HuH-7.5 (cell line): ENCODE measurements around the gene PARD3B.

Experiments
- DNase-seq: peaks from one replicate; pipeline ENCODE4 v3.0.0; 2011; ENCODE audit warnings: low spot score

PARD3B gene

GRCh38 chr2:204950695-204951346 is 405.5 kb downstream of the PARD3B start:
- no peak for DNase-seq

DNA sequence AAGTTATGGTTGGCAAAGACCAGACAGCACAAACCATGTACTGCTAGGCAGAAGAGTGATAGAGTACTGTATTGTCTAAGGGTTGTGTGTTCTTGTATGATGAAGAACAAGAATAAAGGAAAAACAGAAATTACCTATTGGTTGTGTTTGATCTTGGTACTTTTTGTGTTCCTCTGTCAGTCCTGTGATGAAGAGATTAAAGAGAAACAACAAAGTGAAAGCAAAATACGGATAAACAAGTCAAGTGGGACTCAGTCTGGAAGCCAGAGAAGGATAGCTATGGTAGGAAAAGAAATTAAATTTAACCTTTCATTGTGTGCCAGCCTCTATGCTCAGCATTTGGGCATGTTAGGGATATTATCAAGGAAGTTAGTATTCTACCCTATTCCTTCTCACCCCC is 413.1 kb downstream of the PARD3B start:
- no peak for DNase-seq

DNA sequence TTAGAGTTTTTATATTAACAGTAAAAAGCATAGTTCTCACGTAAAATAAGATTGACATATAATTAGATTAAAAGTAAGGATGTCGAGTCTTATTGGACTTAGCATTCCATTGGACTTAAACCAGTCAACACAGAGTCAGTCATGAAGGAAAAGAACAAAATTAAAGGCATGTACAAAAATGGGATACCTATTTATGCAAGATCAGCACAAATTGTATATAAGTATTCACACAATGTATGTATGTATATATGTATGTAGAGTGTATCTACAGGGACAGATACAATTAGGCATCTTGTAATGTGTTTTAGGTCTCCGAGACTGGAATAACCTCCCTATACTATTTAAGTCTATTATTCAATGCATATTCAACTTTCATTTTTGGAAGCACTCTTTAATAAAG is 419.1 kb downstream of the PARD3B start:
- DNase-seq, result no peak

- DNase-seq, result no peak
Measured at GRCh38 chr2:204966245-204966644, 421.0 kb downstream of the PARD3B start.

- DNase-seq, result no peak
Measured at GRCh38 chr2:204967199-204967960, 422.1 kb downstream of the PARD3B start.

DNA sequence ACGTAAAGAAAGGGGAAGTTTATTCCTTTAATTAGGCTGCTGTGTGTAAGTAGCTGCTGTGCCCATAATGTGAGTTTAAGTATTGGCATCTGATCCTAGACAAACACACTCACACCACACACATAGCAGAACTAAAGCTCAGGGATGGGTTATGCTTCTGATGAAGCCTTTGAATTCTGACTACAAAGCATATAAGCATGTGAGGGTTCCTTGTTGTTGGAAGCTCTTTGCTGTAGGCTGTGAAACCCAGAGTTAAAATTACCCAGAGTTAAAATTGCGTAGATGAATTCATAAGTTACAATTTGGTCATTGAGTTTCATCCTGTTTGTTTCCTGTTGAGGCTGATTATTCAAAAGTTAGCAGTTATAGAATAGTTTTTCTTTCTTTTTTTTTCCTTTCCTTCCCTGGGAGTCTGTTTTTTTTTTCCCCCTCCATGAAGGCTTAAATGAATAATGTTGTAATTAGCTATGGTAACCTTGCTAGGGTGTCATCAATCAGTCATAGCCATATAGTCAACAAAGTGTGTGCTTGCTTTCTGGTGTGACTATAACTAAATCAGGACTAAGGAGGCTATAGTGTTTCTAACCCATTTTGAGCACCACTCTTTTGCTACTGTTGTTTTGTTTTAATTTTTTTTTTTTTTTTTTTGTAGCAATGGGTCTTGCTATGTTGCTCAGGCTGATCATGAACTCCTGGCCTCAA is 426.1 kb downstream of the PARD3B start:
- DNase-seq, result no peak

DNA sequence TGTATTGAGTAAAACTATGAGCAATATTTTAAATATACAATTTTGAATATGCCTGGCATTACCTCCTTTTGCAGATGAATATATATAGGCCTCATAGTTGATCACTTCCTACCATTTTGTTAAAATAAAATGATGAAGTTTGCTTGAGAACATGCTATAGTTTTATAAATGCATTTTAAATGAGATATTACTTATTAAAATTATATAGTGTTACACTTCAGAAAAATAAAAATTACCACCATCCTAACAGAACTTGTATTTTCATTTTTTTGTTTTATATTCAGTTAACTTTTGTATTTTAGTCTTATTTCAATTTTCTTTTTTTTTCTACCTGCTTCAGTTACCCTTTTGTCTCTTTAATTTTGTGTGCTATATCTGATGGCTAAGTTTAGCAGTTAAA is 426.9 kb downstream of the PARD3B start:
- DNase-seq, result no peak

DNA sequence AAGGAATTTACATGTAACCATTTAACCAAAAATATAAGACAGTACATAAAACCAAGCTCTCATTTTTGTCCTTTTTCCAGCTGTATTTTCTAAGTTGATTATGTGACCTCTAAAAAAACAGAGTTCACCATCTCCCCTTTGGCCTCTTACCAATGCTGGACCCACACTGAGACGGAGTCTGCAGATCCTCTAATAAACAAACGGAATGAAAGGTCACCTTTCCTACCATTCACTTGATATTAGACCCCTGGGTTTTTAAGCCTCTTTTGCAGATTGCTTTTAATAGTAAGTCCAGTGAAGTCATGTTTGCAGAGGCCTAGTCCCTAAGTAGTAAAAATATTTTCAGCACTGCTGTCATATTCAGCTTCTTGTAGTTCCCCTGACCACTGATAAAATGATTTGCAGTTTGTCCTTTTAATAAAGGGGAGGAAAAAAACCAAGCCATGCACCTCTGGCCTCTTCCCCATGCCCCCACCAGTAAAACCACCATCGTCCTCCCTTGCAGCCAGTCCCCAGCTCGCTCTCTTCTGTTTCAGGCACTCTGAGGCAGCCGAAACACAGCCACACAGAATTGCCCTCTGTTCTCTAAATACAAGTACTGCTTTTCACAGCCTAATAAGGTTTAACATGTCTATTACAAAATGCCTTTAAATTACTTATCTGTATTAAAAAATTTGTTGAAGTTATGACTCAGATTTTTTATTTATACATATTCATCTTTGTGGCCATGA is 427.5 kb downstream of the PARD3B start:
- no peak for DNase-seq

- DNase-seq, result no peak
Measured at GRCh38 chr2:204973616-204974015, 428.3 kb downstream of the PARD3B start.

DNA sequence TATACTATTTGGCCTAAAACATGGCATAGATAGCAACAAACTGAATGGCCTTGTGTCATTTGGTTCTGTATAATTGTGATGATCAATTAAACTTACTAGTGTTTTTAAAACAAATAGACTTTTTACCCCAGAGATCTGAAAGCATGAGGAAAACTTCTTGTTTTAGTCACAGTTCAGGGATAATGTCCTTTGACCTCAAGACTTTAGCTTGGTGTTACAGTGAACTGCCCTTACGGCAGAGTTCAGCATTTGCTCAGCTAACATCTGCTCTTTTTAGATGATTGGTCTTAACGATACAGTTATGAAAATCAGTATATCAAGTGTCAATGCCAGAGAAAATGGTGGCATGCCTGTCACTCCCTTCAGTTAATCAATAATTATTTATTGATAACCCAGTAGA is 429.2 kb downstream of the PARD3B start:
- DNase-seq, result peak; percentile 9

GRCh38 chr2:204977914-204978313 is 432.6 kb downstream of the PARD3B start:
- no peak for DNase-seq

DNA sequence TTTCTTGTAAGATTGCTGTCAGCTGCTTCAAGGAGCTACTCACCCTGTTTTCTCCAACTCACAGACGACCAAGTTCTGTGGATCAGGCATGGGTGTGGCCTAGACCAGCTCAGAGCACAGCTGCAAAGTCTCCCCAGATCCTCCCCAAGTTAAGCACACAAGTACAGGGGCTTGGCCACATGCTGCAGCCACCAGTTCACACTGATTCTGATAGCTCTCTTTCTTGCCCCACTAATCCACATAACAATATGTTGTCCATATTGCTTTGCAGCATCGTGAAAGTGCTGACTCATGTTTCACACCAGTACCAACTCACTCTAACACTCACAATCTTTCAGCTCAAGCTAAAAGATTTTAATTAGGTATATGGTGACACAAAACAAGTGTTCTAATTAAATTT is 437.0 kb downstream of the PARD3B start:
- no peak for DNase-seq

- no peak for DNase-seq
Measured at GRCh38 chr2:204984518-204984917, 439.2 kb downstream of the PARD3B start.

- no peak for DNase-seq
Measured at GRCh38 chr2:204986641-204987040, 441.4 kb downstream of the PARD3B start.

- DNase-seq, result no peak
Measured at GRCh38 chr2:204988836-204989235, 443.6 kb downstream of the PARD3B start.

DNA sequence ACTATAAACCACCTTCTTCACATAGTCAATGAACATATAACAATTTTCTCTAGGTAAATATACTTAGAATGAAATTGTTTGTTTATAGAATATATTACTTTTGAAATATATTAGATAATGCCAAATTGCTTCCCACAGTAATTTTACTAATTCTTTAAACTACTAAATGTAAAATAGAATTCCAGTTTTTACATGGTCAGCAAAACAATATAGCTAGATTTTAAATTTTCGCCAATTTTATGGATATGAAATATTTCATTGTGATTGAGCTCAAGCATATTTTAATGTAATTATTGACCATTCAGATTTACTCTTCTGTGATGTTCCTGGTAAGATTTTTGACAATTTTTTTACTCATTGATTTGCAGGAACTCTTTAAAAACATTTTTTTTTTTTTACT is 444.6 kb downstream of the PARD3B start:
- no peak for DNase-seq

DNA sequence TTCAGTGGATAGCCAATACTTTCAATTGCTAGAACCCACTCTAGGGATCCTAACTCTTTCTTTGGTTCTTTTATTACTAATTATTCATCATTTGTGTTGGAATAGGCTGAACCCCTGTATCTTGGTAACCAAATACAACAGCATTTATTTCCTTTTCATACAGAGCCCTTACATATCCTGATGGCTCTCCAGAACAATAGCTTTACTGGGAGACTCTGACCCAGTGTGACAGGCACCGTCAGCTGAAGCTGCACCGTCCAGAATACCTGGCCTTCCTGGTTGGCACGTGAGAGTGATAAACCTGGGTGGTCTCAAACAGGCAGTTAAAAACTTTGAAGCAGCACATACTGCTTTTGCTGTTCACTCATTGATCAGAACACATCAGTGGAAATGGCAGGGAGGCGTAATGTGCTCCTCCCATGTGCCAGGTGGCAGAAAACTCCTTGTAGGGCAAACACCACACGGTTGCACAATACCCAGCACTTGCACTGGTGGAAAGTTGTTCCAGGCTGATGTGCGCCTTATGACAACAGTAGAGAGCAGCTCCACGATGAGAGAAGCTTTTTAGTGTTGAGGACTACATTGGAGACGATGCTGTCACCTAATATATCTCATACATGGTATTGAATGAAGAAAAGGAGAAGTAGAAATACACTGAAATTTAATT is 456.2 kb downstream of the PARD3B start:
- DNase-seq, result no peak

- no peak for DNase-seq
Measured at GRCh38 chr2:205002390-205002789, 457.1 kb downstream of the PARD3B start.

DNA sequence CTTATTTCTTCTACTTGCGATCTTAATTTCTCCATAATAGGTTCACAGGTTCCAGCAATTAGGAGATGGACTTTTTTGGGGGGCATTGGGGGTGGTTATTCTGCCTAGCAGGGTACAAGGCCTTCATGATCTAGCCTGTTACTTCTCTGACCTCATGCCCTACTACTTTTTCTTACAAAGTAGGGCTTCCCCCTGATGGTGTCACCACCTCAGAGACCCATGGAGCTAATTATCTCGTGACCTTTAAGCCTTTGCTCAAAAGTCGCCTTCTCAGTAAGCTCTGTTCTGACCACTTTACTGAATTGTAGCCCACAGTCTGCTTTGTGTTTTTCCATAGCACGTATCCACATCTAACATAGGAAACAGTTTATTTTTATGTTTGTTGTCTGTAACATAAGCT is 458.0 kb downstream of the PARD3B start:
- DNase-seq, result no peak

- DNase-seq, result no peak
Measured at GRCh38 chr2:205010196-205010595, 464.9 kb downstream of the PARD3B start.

DNA sequence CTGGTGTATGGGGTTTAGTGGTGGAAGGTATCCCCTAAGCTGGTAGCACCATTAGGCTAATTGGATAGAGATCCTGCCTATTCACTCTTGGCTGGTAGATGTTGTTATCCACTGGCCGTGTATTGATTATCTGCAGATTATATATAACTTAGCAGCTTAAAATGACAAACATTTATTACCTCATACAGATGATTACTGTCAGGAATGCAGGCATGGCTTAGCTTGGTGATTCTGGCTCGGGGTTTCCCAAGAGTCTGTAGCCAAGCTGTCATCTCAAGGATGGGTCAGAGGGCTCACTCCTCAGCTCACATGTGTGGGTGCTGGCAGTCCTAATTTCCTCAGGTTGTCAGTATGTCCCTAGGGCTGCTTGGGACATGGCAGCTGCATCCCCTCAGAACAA is 465.8 kb downstream of the PARD3B start:
- no peak for DNase-seq

DNA sequence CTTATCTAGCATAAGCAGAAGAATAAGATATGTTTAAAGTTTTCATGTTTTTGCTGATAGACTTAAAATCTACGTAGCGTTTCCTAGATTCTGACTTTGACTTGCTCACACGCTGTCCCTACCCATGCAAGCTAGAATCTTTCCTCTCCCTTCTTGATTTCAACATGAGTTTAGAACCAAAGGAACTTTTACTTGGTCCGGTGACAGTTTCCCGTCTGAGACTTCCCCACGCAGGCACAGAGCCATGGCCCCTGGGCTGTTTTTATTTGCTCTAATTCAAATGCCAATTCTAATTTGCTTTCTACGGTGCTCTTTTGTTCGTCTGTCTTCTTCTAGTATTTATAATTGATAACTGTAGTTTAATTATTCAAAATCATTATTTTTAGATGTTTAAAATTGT is 467.7 kb downstream of the PARD3B start:
- no peak for DNase-seq
